Keratinocyte (primary cell): ENCODE measurements around the gene ANXA2R. TPM values are rescaled to one million over a fixed set of nuclear protein-coding genes. Genes with fewer than 3 reads are reported as not detected.

Source experiments
- DNase-seq: peaks from one replicate; pipeline ENCODE4 v3.0.0-alpha.2; 2011; ENCODE audit warnings: low read depth, missing footprints, low spot score
- FAIRE-seq: peaks from 2 replicates; lab custom pipeline; 2011; peaks lifted over from hg19 to GRCh38; lab: Jason Lieb, UNC
- H2AFZ ChIP-seq: 2 replicates; pipeline ENCODE4 v1.6.0; 2012; ENCODE audit warnings: low read length, control low read depth, inconsistent platforms; ENCODE audit not compliant: control insufficient read depth
- H3K27ac ChIP-seq: 2 replicates; pipeline ENCODE4 v1.5.1; 2011; ENCODE audit warnings: low read length; ENCODE audit not compliant: control insufficient read depth, insufficient read depth
- H3K27me3 ChIP-seq: 3 replicates; pipeline ENCODE4 v1.6.0; 2011; ENCODE audit warnings: low read length; ENCODE audit not compliant: control insufficient read depth, insufficient read depth; ENCODE audit errors: extremely low read depth
- H3K36me3 ChIP-seq, 2 experiments: 2 replicates in 1 of 2; 3 replicates in 1 of 2; pipeline ENCODE4 v1.5.1; 2011; ENCODE audit warnings: low read length in 2 of 2, mild to moderate bottlenecking in 1 of 2; ENCODE audit not compliant: control insufficient read depth in 2 of 2, insufficient read depth in 2 of 2; ENCODE audit errors: extremely low read depth in 1 of 2
- H3K4me1 ChIP-seq: 3 replicates; pipeline ENCODE4 v1.5.1; 2011; ENCODE audit warnings: low read length; ENCODE audit not compliant: control insufficient read depth, insufficient read depth; ENCODE audit errors: extremely low read depth
- H3K4me2 ChIP-seq: 3 replicates; pipeline ENCODE4 v1.6.0; 2011; ENCODE audit warnings: low read depth, low read length; ENCODE audit not compliant: control insufficient read depth, insufficient read depth; ENCODE audit errors: extremely low read depth
- H3K4me3 ChIP-seq, 3 experiments: fragments of 200-600 bp in 1 of 3; sonication (generic) in 1 of 3; 2 replicates in 2 of 3; 3 replicates in 1 of 3; pipeline ENCODE4 v1.5.1; 2011 to 2016; ENCODE audit warnings: low read length in 3 of 3, mild to moderate bottlenecking in 3 of 3, control low read depth in 2 of 3, inconsistent platforms in 1 of 3, low read depth in 1 of 3, mixed read lengths in 1 of 3, mixed run types in 1 of 3, moderate library complexity in 1 of 3; ENCODE audit not compliant: control insufficient read depth in 2 of 3, insufficient read depth in 2 of 3; ENCODE audit errors: extremely low read depth in 1 of 3
- H3K79me2 ChIP-seq: 2 replicates; pipeline ENCODE4 v1.6.0; 2012; ENCODE audit warnings: low read length; ENCODE audit not compliant: control insufficient read depth, insufficient read depth
- H3K9ac ChIP-seq: 3 replicates; pipeline ENCODE4 v1.6.0; 2011; ENCODE audit warnings: low read length; ENCODE audit not compliant: control insufficient read depth, insufficient read depth; ENCODE audit errors: extremely low read depth
- H3K9me1 ChIP-seq: 3 replicates; pipeline ENCODE4 v1.6.0; 2011; ENCODE audit warnings: low read length; ENCODE audit not compliant: control insufficient read depth, insufficient read depth; ENCODE audit errors: extremely low read depth
- H3K9me3 ChIP-seq: 2 replicates; pipeline ENCODE4 v1.5.1; 2012; ENCODE audit warnings: low read depth, low read length; ENCODE audit not compliant: control insufficient read depth
- H4K20me1 ChIP-seq: 3 replicates; pipeline ENCODE4 v1.6.0; 2011; ENCODE audit warnings: low read length; ENCODE audit not compliant: control insufficient read depth, insufficient read depth; ENCODE audit errors: extremely low read depth
- CTCF ChIP-seq, 3 experiments: IDR thresholded peaks in 1 of 3; conservative IDR thresholded peaks in 1 of 3; optimal IDR thresholded peaks in 1 of 3; 2 replicates in 2 of 3; 3 replicates in 1 of 3; pipeline versions ENCODE3 to v1.5.1; 2011; ENCODE audit warnings: low read length in 3 of 3, mild to moderate bottlenecking in 3 of 3, moderate library complexity in 2 of 3, control low read depth in 1 of 3, inconsistent platforms in 1 of 3; ENCODE audit not compliant: insufficient read depth in 2 of 3; ENCODE audit errors: extremely low read depth in 1 of 3
- EZH2 ChIP-seq: IDR thresholded peaks from one replicate; pipeline ENCODE4 v1.6.1; 2012; ENCODE audit warnings: inconsistent platforms, mild to moderate bottlenecking, low read length, moderate library complexity
- dilution Hi-C: fragments of 300-500 bp; cut with MboI; formaldehyde crosslinking; loops from one replicate; pipeline ENCODE4 v1.7.0; 2020; ENCODE audit warnings: low sequenced_read_pairs; ENCODE audit not compliant: extremely low pct_ligation_motif_present
- polyA plus RNA-seq, 5 experiments: library from polyadenylated mRNA; depleted of rRNA in 3 of 5; stranded (reverse) in 3 of 5; stranded (forward) in 1 of 5; unstranded in 1 of 5; fragments of >200 nt; gene quantifications; 1 replicate in 1 of 5; 2 replicates in 3 of 5; 3 replicates in 1 of 5; pipeline versions ENCODE4 v1.2.1 to v1.2.3, GENCODE V29; 2011 to 2012; ENCODE audit warnings: missing spikeins in 2 of 5, low read depth in 1 of 5, low replicate concordance in 1 of 5

Gene ANXA2R
- polyA plus RNA-seq, 1 donor (not counting 4 experiments of a cell fraction or from before 2014, with no cell fraction given): 0.17 TPM

- no peaks in the 10 kb centered on the region for H3K36me3 ChIP-seq
- no peaks in the 10 kb centered on the region for H3K27me3 ChIP-seq
- dilution Hi-C loops: no loop called here
- peak overlapping the region; percentile 39 to 72 (median 71) for H3K4me3 ChIP-seq
- peak overlapping the region; percentile 64 for H3K27ac ChIP-seq
- peak overlapping the region; percentile 71 for H3K9ac ChIP-seq
- no peak for FAIRE-seq
- peaks cover 4% of the 10 kb centered on the region for H3K79me2 ChIP-seq
- no peak for DNase-seq
- peak overlapping the region; percentile 86 for H2AFZ ChIP-seq
- TF ChIP-seq EZH2 (no peak), CTCF (optimal IDR thresholded peaks at IDR 0.05 in 1 of 3, IDR thresholded peaks at IDR 0.05 in 1 of 3, conservative IDR thresholded peaks at IDR 0.05 in 1 of 3; ENCODE audit: extremely low read depth in 1 of 3, insufficient read depth in 2 of 3, low read length in 3 of 3) (peak; percentile 13 to 27 (median 23))
- H3K9me3 ChIP-seq: no peaks in the 10 kb centered on the region
- H3K9me1 ChIP-seq: no peaks in the 10 kb centered on the region
- H3K4me1 ChIP-seq: peaks cover 25% of the 10 kb centered on the region
- H4K20me1 ChIP-seq: no peaks in the 10 kb centered on the region
- H3K4me2 ChIP-seq: peak overlapping the region; percentile 86
These were observed 2.1 kb upstream of the ANXA2R start for GRCh38 chr5:43042176-43042625.

GRCh38 chr5:43041669-43042175, 1.6 kb upstream of the ANXA2R start:
- peak overlapping the region; percentile 39 to 72 (median 71) for H3K4me3 ChIP-seq
- peak overlapping the region; percentile 71 for H3K9ac ChIP-seq
- TF ChIP-seq EZH2 (no peak), CTCF (optimal IDR thresholded peaks at IDR 0.05 in 1 of 3, IDR thresholded peaks at IDR 0.05 in 1 of 3, conservative IDR thresholded peaks at IDR 0.05 in 1 of 3; ENCODE audit: extremely low read depth in 1 of 3, insufficient read depth in 2 of 3, low read length in 3 of 3) (no peak)
- H3K27ac ChIP-seq: peak overlapping the region; percentile 64
- peaks cover 29% of the 10 kb centered on the region for H3K4me1 ChIP-seq
- H3K79me2 ChIP-seq: peaks cover 6% of the 10 kb centered on the region
- H4K20me1 ChIP-seq: no peaks in the 10 kb centered on the region
- peak overlapping the region; percentile 86 for H3K4me2 ChIP-seq
- H3K27me3 ChIP-seq: no peaks in the 10 kb centered on the region
- FAIRE-seq (no peak), DNase-seq (no peak)
- no peaks in the 10 kb centered on the region for H3K9me3 ChIP-seq
- no peaks in the 10 kb centered on the region for H3K36me3 ChIP-seq
- dilution Hi-C loops: no loop called here
- no peaks in the 10 kb centered on the region for H3K9me1 ChIP-seq
- H2AFZ ChIP-seq: peak overlapping the region; percentile 86
